IMR-90 (cell line): ENCODE results near the gene LIMS2. TPM values are rescaled to one million over a fixed set of nuclear protein-coding genes. Genes with fewer than 3 reads are reported as not detected.

Source experiments
- ATAC-seq: fragments of 200-7000 bp; cut with Tn5 transposase; 2 replicates; pipeline ENCODE4 v1.9.1; 2020; ENCODE audit warnings: low read depth, mild to moderate bottlenecking, moderate library complexity
- BruUV-seq: library from RNA; stranded (reverse); fragments of 400-500 nt; replicated peaks from 2 replicates; lab custom pipeline; 2021; lab: Mats Ljungman, UMichigan
- CTCF ChIA-PET: fragments of 300-600 bp; formaldehyde crosslinking; extraction: SDS; loops from one replicate; lab custom pipeline; 2021; ENCODE audit warnings: antibody characterized with exemption; lab: Yijun Ruan, JAX
- POLR2A ChIA-PET: fragments of 300-600 bp; sonication (Branson Sonifier 250); formaldehyde crosslinking; loops from one replicate; lab custom pipeline; 2022; ENCODE audit warnings: antibody characterized with exemption; ENCODE audit not compliant: unreplicated experiment; lab: Charles Lee
- DNase-seq: peaks from one replicate; pipeline ENCODE4 v3.0.0; 2013
- H2AFZ ChIP-seq: replicated peaks from 2 replicates; pipeline ENCODE3; 2013; ENCODE audit warnings: low read length, mild to moderate bottlenecking; ENCODE audit not compliant: poor library complexity
- H2AK5ac ChIP-seq: 2 replicates; pipeline ENCODE4 v1.6.1; 2013; ENCODE audit warnings: low read depth, low read length, inconsistent platforms
- H2AK9ac ChIP-seq: replicated peaks from 2 replicates; pipeline ENCODE3; 2013; ENCODE audit warnings: mild to moderate bottlenecking, low read depth, low read length, moderate library complexity; ENCODE audit not compliant: poor library complexity
- H2BK120ac ChIP-seq: 2 replicates; pipeline ENCODE4 v1.6.1; 2013; ENCODE audit warnings: low read depth, low read length, inconsistent platforms
- H2BK15ac ChIP-seq: 3 replicates; pipeline ENCODE4 v1.6.1; 2013; ENCODE audit warnings: low read depth, low read length, inconsistent platforms
- H2BK20ac ChIP-seq: 2 replicates; pipeline ENCODE4 v1.6.1; 2013; ENCODE audit warnings: low read depth, mild to moderate bottlenecking, inconsistent platforms, low read length, moderate library complexity
- H2BK5ac ChIP-seq: 2 replicates; pipeline ENCODE4 v1.6.1; 2013; ENCODE audit warnings: mild to moderate bottlenecking, low read depth, low read length, inconsistent platforms; ENCODE audit not compliant: poor library complexity, severe bottlenecking
- H3K14ac ChIP-seq: replicated peaks from 2 replicates; pipeline ENCODE4 v1.6.1; 2013; ENCODE audit warnings: low read depth, low read length, inconsistent platforms
- H3K18ac ChIP-seq: 2 replicates; pipeline ENCODE4 v1.6.1; 2013; ENCODE audit warnings: low read depth, low read length, control low read depth
- H3K23ac ChIP-seq: 2 replicates; pipeline ENCODE4 v1.6.1; 2013; ENCODE audit warnings: low read depth, low read length, inconsistent platforms
- H3K27ac ChIP-seq: 2 replicates; pipeline ENCODE4 v1.5.1; 2013; ENCODE audit warnings: mild to moderate bottlenecking, control low read depth, low read length; ENCODE audit not compliant: insufficient read depth
- H3K27me3 ChIP-seq: 2 replicates; pipeline ENCODE4 v1.6.1; 2013; ENCODE audit warnings: low read length; ENCODE audit not compliant: control insufficient read depth, insufficient read depth
- H3K36me3 ChIP-seq: 2 replicates; pipeline ENCODE4 v1.6.1; 2013; ENCODE audit warnings: low read length, mixed read lengths; ENCODE audit not compliant: control insufficient read depth, insufficient read depth
- H3K4ac ChIP-seq: 2 replicates; pipeline ENCODE4 v1.6.1; 2013; ENCODE audit warnings: low read depth, low read length, inconsistent platforms
- H3K4me1 ChIP-seq: 2 replicates; pipeline ENCODE4 v1.6.1; 2013; ENCODE audit warnings: low read length, mixed read lengths; ENCODE audit not compliant: control insufficient read depth, insufficient read depth
- H3K4me2 ChIP-seq: 2 replicates; pipeline ENCODE4 v1.6.1; 2013; ENCODE audit warnings: low read depth, mild to moderate bottlenecking, control low read depth, low read length, moderate library complexity
- H3K4me3 ChIP-seq: 2 replicates; pipeline ENCODE4 v1.5.1; 2013; ENCODE audit warnings: low read depth, mild to moderate bottlenecking, control low read depth, low read length, moderate library complexity; ENCODE audit not compliant: insufficient read depth
- H3K56ac ChIP-seq: 2 replicates; pipeline ENCODE4 v1.6.1; 2013; ENCODE audit warnings: low read length, inconsistent platforms; ENCODE audit not compliant: insufficient read depth; ENCODE audit errors: extremely low read depth
- H3K79me1 ChIP-seq, 2 experiments: 2 replicates each; pipeline ENCODE4 v1.6.1; 2013; ENCODE audit warnings: low read length in 2 of 2, inconsistent platforms in 1 of 2, low read depth in 1 of 2
- H3K9ac ChIP-seq: 2 replicates; pipeline ENCODE4 v1.6.1; 2013; ENCODE audit warnings: low read depth, low read length, control low read depth
- H3K9me1 ChIP-seq: 2 replicates; pipeline ENCODE4 v1.6.1; 2013; ENCODE audit warnings: low read length, inconsistent platforms; ENCODE audit not compliant: insufficient read depth
- H3K9me3 ChIP-seq: 2 replicates; pipeline ENCODE4 v1.6.1; 2013; ENCODE audit warnings: low read length; ENCODE audit not compliant: control insufficient read depth, insufficient read depth
- H4K20me1 ChIP-seq: 2 replicates; pipeline ENCODE4 v1.6.1; 2013; ENCODE audit warnings: low read length, inconsistent platforms; ENCODE audit not compliant: insufficient read depth
- H4K5ac ChIP-seq: 2 replicates; pipeline ENCODE4 v1.6.1; 2013; ENCODE audit warnings: mild to moderate bottlenecking, low read depth, low read length, control low read depth
- H4K8ac ChIP-seq, 2 experiments: 2 replicates each; pipeline ENCODE4 v1.6.1; 2013; ENCODE audit warnings: low read depth in 2 of 2, low read length in 2 of 2, control low read depth in 1 of 2, inconsistent platforms in 1 of 2
- H4K91ac ChIP-seq: 2 replicates; pipeline ENCODE4 v1.6.1; 2013; ENCODE audit warnings: low read depth, low read length, inconsistent platforms; ENCODE audit not compliant: insufficient read depth
- BHLHE40 ChIP-seq: fragments of 150-350 bp; IDR thresholded peaks from 2 replicates; pipeline ENCODE4 v1.6.1; 2016; ENCODE audit warnings: mild to moderate bottlenecking, low read depth, low read length
- CEBPB ChIP-seq: IDR thresholded peaks from 2 replicates; pipeline ENCODE4 v1.6.1; 2012; ENCODE audit warnings: low read depth, low read length, improper control_type of control experiment
- CHD1 ChIP-seq: IDR thresholded peaks from 2 replicates; pipeline ENCODE4 v1.6.1; 2012; ENCODE audit warnings: low read depth, low read length, improper control_type of control experiment
- CTCF ChIP-seq: conservative IDR thresholded peaks from 2 replicates; pipeline ENCODE4 v1.5.1; 2012; ENCODE audit warnings: mild to moderate bottlenecking, low read depth, low read length, improper control_type of control experiment
- ELK1 ChIP-seq: fragments of 150-350 bp; IDR thresholded peaks from 2 replicates; pipeline ENCODE4 v1.6.1; 2016; ENCODE audit warnings: low read depth, mild to moderate bottlenecking, low read length, moderate library complexity, borderline replicate concordance
- FOS ChIP-seq: fragments of 150-350 bp; IDR thresholded peaks from 2 replicates; pipeline ENCODE4 v1.6.1; 2016; ENCODE audit warnings: low read depth, low read length
- MAFK ChIP-seq: IDR thresholded peaks from 2 replicates; pipeline ENCODE4 v1.6.1; 2012; ENCODE audit warnings: low read depth, low read length, improper control_type of control experiment
- MAZ ChIP-seq: IDR thresholded peaks from 2 replicates; pipeline ENCODE4 v1.6.1; 2012; ENCODE audit warnings: low read depth, mild to moderate bottlenecking, low read length, improper control_type of control experiment, moderate library complexity, borderline replicate concordance
- MXI1 ChIP-seq: IDR thresholded peaks from 2 replicates; pipeline ENCODE4 v1.6.1; 2012; ENCODE audit warnings: low read depth, mild to moderate bottlenecking, low read length, moderate library complexity, borderline replicate concordance
- NFE2L2 ChIP-seq: fragments of 150-350 bp; IDR thresholded peaks from 2 replicates; pipeline ENCODE4 v1.6.1; 2016; ENCODE audit warnings: low read depth, mild to moderate bottlenecking, low read length
- POLR2A ChIP-seq: IDR thresholded peaks from 2 replicates; pipeline ENCODE4 v1.6.1; 2012; ENCODE audit warnings: mild to moderate bottlenecking, low read depth, low read length
- RAD21 ChIP-seq: IDR thresholded peaks from 2 replicates; pipeline ENCODE4 v1.6.1; 2012; ENCODE audit warnings: low read length, improper control_type of control experiment
- RCOR1 ChIP-seq: IDR thresholded peaks from 2 replicates; pipeline ENCODE4 v1.6.1; 2012; ENCODE audit warnings: mild to moderate bottlenecking, low read length, improper control_type of control experiment; ENCODE audit not compliant: insufficient replicate concordance
- RFX5 ChIP-seq: IDR thresholded peaks from 2 replicates; pipeline ENCODE4 v1.8.0; 2012; ENCODE audit warnings: low read depth, mild to moderate bottlenecking, low read length, moderate library complexity
- SMC3 ChIP-seq: fragments of 150-350 bp; IDR thresholded peaks from 2 replicates; pipeline ENCODE4 v1.6.1; 2016; ENCODE audit warnings: low read depth, mild to moderate bottlenecking, antibody characterized with exemption, low read length, moderate library complexity
- USF2 ChIP-seq: fragments of 150-350 bp; IDR thresholded peaks from 2 replicates; pipeline ENCODE4 v1.6.1; 2017; ENCODE audit warnings: mild to moderate bottlenecking, antibody characterized with exemption, low read length, low read depth
- WGBS, 2 experiments: methylation state at CpG; one replicate each; pipeline versions ENCODE4 v1.1.5 to v1.1.7; 2013; ENCODE audit warnings: missing lambda C conversion rate in 2 of 2; ENCODE audit not compliant: insufficient read length in 1 of 2; ENCODE audit errors: extremely low coverage in 2 of 2; 5-methylcytosine and 5-hydroxymethylcytosine counted together
- dilution Hi-C: fragments of 300-500 bp; cut with HindIII; formaldehyde crosslinking; loops from one replicate; pipeline ENCODE4 v1.14.3; 2018; ENCODE audit warnings: low sequenced_read_pairs; ENCODE audit not compliant: unreplicated experiment
- in situ Hi-C: fragments of 300-500 bp; cut with MboI; formaldehyde crosslinking; loops from 3 replicates; pipeline ENCODE4 v1.14.3; 2019; ENCODE audit warnings: low sequenced_read_pairs, inconsistent platforms, mixed read lengths
- intact Hi-C: fragments of 100-400 bp; cut with micrococcal nuclease; formaldehyde crosslinking; loops from 2 replicates; pipeline ENCODE4 v1.10.0; 2022
- polyA plus RNA-seq, 3 experiments: library from polyadenylated mRNA; depleted of rRNA; stranded (reverse); fragments of >200 nt; gene quantifications; 2 replicates each; pipeline ENCODE4 v1.2.3, GENCODE V29; 2012; ENCODE audit warnings: low replicate concordance in 1 of 3
- total RNA-seq: library from RNA; depleted of rRNA; stranded (reverse); fragments of >200 nt; gene quantifications from 2 replicates; pipeline ENCODE4 v1.2.3, GENCODE V29; 2012

The LIMS2 gene
- total and polyA plus RNA-seq, 2 of the 4 experiments (the other 2 are of a cell fraction): 1.3 to 18.8 TPM

- Histone ChIP-seq H3K18ac (no peak overlapping the region), H3K79me1 (peaks cover 0 to 17% of the 10 kb centered on the region in 2 experiments; a peak in 2 of 4 replicates), H3K4me3 (no peak overlapping the region), H2BK120ac (no peak overlapping the region), H2AFZ (no peak overlapping the region), H3K27me3 (no peaks in the 10 kb centered on the region), H4K91ac (no peak overlapping the region), H3K4ac (no peak overlapping the region), H2BK20ac (no peak overlapping the region), H2BK5ac (no peak overlapping the region), H4K5ac (no peak overlapping the region), H4K20me1 (peaks cover 11% of the 10 kb centered on the region), H3K4me1 (peaks cover 5% of the 10 kb centered on the region; the same call in 1 of the 2 replicates), H3K27ac (no peak overlapping the region), H3K4me2 (no peak overlapping the region), H4K8ac (no peak overlapping the region), H3K23ac (no peak overlapping the region), H3K14ac (no peak overlapping the region), H3K56ac (no peak overlapping the region), H2AK9ac (no peak overlapping the region), H2BK15ac (no peak overlapping the region), H2AK5ac (no peak overlapping the region), H3K9me1 (peaks cover 10% of the 10 kb centered on the region; the same call in 1 of the 2 replicates), H3K9me3 (no peaks in the 10 kb centered on the region), H3K36me3 (peaks cover 17% of the 10 kb centered on the region), H3K9ac (no peak overlapping the region)
- WGBS, 2 experiments: 63% methylated on average over 4 of the region's 14 CpGs; no CpG with 5 or more reads in 1 of the 2 experiments
- TF ChIP-seq CTCF (no peak), CHD1 (no peak), CEBPB (no peak), POLR2A (no peak), USF2 (no peak), FOS (no peak), MAFK (no peak), RAD21 (no peak), MXI1 (no peak), NFE2L2 (no peak), BHLHE40 (no peak), SMC3 (no peak), MAZ (no peak), ELK1 (no peak), RFX5 (no peak), RCOR1 (no peak)
- POLR2A ChIA-PET: no interaction called here
- ATAC-seq: no peak
- intact Hi-C loops: no loop called here
- in situ Hi-C loops: no loop called here
- no peak for DNase-seq
- BruUV-seq: no TSS peak
- dilution Hi-C loops: no loop called here
- CTCF ChIA-PET: no interaction called here
Observed at GRCh38 chr2:127651971-127652550, 23.3 kb downstream of the LIMS2 start.
